ENCODE data around the gene RPS6KA6.
A peak's percentile ranks its signal among the peaks of the same experiment; 100 is the strongest.

Gene RPS6KA6

DNA sequence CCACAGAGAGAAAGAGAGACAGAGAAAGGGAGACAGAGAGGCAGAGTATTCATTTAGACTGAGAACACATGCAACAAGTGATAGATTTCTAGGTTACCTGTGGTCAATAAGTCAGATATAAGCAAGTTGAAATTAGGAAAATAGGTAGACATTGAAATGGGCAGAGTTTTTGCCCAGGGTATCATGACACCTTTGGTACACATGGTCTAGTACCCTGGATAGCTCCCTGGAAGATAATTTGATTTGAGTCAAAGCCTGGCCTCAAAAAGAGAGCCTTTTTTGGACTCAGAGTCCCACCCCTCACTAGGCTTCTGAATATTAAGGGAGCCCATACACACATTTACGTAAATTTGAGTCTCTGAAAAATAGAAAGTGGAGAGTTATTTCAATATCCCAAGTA is 4.0 kb upstream of the RPS6KA6 start:
- Histone ChIP-seq H3K27me3 (replicated peaks; ENCODE audit: control insufficient read depth, insufficient read depth, low read length) (no peaks in the 10 kb centered on the region), H3K4me3 (replicated peaks; ENCODE audit: low read depth, low read length) (no peak overlapping the region), H3K36me3 (ENCODE audit: control insufficient read depth, insufficient read depth, low read length) (no peaks in the 10 kb centered on the region)
- DNase-seq (ENCODE audit: extremely low read depth, insufficient read length): no peak
- TF ChIP-seq, protein P1, sequence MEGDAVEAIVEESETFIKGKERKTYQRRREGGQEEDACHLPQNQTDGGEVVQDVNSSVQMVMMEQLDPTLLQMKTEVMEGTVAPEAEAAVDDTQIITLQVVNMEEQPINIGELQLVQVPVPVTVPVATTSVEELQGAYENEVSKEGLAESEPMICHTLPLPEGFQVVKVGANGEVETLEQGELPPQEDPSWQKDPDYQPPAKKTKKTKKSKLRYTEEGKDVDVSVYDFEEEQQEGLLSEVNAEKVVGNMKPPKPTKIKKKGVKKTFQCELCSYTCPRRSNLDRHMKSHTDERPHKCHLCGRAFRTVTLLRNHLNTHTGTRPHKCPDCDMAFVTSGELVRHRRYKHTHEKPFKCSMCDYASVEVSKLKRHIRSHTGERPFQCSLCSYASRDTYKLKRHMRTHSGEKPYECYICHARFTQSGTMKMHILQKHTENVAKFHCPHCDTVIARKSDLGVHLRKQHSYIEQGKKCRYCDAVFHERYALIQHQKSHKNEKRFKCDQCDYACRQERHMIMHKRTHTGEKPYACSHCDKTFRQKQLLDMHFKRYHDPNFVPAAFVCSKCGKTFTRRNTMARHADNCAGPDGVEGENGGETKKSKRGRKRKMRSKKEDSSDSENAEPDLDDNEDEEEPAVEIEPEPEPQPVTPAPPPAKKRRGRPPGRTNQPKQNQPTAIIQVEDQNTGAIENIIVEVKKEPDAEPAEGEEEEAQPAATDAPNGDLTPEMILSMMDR (IDR thresholded peaks at IDR 0.05; ENCODE audit: insufficient read depth, low read length, poor library complexity, severe bottlenecking): no peak

GRCh38 chrX:84189125-84189524 is 1.1 kb upstream of the RPS6KA6 start:
- Histone ChIP-seq H3K4me3 (replicated peaks; ENCODE audit: low read depth, low read length) (no peak overlapping the region), H3K36me3 (ENCODE audit: control insufficient read depth, insufficient read depth, low read length) (no peaks in the 10 kb centered on the region), H3K27me3 (replicated peaks; ENCODE audit: control insufficient read depth, insufficient read depth, low read length) (no peaks in the 10 kb centered on the region)
- no peak for DNase-seq (ENCODE audit: extremely low read depth, insufficient read length)
- TF ChIP-seq, protein P1 (IDR thresholded peaks at IDR 0.05; ENCODE audit: insufficient read depth, low read length, poor library complexity, severe bottlenecking): no peak

GRCh38 chrX:84188320-84188834 is 378 bp upstream of the RPS6KA6 start:
- DNase-seq (ENCODE audit: extremely low read depth, insufficient read length): peak; percentile 69
- TF ChIP-seq, protein P1 (IDR thresholded peaks at IDR 0.05; ENCODE audit: insufficient read depth, low read length, poor library complexity, severe bottlenecking): no peak
- Histone ChIP-seq H3K27me3 (replicated peaks; ENCODE audit: control insufficient read depth, insufficient read depth, low read length) (no peaks in the 10 kb centered on the region), H3K4me3 (replicated peaks; ENCODE audit: low read depth, low read length) (peak overlapping the region; percentile 34; the same call in 1 of the 2 replicates), H3K36me3 (ENCODE audit: control insufficient read depth, insufficient read depth, low read length) (no peaks in the 10 kb centered on the region)

- H3K36me3 ChIP-seq (ENCODE audit: control insufficient read depth, insufficient read depth, low read length): no peaks in the 10 kb centered on the region
- H3K27me3 ChIP-seq (replicated peaks; ENCODE audit: control insufficient read depth, insufficient read depth, low read length): no peaks in the 10 kb centered on the region
- peak overlapping the region; percentile 36 for H3K4me3 ChIP-seq (replicated peaks; ENCODE audit: low read depth, low read length)
- no peak for DNase-seq (ENCODE audit: extremely low read depth, insufficient read length)
- TF ChIP-seq, protein P1 (IDR thresholded peaks at IDR 0.05; ENCODE audit: insufficient read depth, low read length, poor library complexity, severe bottlenecking): no peak
Observed at GRCh38 chrX:84186603-84187532, 1.1 kb downstream of the RPS6KA6 start.

- DNase-seq (ENCODE audit: extremely low read depth, insufficient read length): no peak
- no peak overlapping the region for H3K4me3 ChIP-seq (replicated peaks; ENCODE audit: low read depth, low read length)
- H3K36me3 ChIP-seq (ENCODE audit: control insufficient read depth, insufficient read depth, low read length): no peaks in the 10 kb centered on the region
- TF ChIP-seq, protein P1 (IDR thresholded peaks at IDR 0.05; ENCODE audit: insufficient read depth, low read length, poor library complexity, severe bottlenecking): no peak
- H3K27me3 ChIP-seq (replicated peaks; ENCODE audit: control insufficient read depth, insufficient read depth, low read length): no peaks in the 10 kb centered on the region
Observed at GRCh38 chrX:84182516-84182915, 5.5 kb downstream of the RPS6KA6 start.

Data from GM06990 (cell line).